Dedifferentiated amniotic fluid mesenchymal stem cell (primary cell): ENCODE results near the gene PTTG2.

ENCODE experiments used
- DNase-seq: peaks from one replicate; pipeline ENCODE4 v3.0.0-alpha.2; 2016; ENCODE audit errors: extremely low spot score

Gene PTTG2

DNA sequence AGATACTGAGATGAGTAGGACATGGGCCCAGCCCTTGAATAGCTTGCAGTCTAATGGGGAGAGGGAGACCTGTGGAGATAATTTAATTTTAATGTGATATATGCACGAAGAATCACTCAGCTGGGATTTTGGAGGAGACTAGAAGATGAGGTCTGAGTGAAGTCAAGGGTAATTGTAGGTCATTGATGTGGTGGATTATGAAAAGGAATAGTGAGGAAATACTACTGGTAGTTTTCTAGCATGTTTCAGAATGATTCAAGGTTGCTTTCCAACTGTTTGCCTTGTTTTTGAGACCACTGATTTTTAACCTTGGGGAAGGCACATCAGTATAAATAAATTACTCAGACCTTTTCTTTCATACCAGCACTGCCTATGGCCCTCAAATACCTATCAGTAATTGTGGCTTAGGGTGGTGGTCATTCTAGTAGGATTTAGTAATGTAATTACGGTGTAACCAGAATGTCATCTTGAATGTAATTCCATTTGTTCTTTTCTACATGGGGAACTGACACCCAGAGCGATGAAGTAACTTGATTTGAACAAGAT is 25.6 kb downstream of the PTTG2 start:
- DNase-seq: no peak

DNA sequence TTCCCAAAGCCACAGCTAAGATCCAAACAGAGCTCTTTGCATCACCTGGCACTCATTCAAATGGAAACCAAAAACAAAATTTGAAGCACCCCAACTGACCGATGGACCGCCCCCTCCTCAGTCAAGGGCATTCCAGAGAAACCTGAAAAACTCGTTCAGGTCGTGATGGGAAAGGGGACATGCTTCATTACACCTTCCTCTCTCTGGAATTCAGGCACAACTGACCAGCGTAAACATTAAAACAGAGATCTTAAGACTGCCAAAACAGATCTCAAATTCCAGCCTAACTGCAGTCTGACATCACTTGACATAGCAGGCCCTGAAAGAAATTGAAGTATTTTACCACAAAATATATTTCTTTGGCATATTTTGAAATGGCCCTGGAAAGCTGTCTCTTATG is 28.5 kb downstream of the PTTG2 start:
- no peak for DNase-seq

DNA sequence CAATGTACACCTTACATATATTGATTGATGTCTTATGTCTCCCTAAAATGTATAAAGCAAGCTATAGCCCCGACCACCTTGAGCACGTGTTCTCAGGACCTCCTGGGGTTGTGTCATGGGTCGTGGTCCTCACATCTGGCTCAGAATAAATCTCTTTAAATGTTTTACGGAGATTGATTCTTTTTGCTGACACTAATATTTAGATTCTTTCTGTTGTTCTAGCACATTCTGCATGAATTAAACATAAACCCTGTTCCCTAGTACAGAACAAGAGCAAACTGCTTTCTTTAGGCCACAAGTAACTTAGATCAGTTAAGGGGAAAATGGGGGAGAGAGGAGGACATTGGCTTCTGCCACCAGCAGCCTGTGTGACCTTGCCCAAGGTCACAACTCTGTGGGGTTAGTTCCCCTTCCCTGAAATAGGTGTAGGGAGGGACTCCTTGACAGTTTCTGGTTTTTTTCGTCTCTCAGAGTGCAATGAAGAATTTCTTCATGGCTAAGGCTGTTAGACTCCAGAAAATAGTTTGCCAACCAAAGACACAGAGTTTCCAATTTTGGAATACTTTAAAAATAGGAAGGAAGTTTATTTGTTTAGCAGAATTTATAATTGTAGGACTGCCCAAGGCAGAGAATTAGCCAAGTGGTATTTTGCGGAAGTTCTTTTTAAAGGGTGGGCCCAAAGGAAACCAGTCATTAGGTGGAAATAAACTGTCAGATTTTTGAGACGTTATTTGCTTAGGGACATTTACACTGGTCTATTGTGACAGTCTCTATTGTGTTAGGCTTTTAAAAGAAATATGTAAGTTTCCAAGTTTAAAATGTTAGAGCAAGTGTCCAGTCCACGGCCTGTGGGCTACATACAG is 29.4 kb downstream of the PTTG2 start:
- DNase-seq: no peak

DNA sequence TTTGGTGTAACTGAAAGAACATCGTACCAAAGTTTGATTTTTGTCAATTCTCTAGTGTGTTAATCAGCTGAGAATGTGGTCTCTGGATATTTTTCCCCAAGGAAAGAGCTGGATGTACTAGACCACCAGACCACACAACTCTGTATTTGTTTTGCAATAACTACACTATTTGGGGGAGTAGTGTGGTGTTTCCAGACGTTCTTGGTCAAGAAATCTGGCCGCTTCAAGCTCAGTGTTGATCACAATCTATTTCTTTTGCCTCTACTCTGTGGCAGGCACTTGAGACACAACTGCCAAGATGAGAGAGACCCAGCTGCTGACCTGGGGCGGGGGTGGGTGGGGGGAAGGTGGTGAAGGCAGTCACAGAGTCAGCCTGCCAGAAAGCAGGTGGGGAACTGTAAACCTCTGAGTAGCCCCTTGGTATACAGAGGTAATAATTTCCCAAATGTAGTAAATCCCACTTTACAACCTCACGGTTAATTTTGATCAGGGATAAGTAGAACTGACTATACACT is 30.6 kb downstream of the PTTG2 start:
- DNase-seq: no peak

DNA sequence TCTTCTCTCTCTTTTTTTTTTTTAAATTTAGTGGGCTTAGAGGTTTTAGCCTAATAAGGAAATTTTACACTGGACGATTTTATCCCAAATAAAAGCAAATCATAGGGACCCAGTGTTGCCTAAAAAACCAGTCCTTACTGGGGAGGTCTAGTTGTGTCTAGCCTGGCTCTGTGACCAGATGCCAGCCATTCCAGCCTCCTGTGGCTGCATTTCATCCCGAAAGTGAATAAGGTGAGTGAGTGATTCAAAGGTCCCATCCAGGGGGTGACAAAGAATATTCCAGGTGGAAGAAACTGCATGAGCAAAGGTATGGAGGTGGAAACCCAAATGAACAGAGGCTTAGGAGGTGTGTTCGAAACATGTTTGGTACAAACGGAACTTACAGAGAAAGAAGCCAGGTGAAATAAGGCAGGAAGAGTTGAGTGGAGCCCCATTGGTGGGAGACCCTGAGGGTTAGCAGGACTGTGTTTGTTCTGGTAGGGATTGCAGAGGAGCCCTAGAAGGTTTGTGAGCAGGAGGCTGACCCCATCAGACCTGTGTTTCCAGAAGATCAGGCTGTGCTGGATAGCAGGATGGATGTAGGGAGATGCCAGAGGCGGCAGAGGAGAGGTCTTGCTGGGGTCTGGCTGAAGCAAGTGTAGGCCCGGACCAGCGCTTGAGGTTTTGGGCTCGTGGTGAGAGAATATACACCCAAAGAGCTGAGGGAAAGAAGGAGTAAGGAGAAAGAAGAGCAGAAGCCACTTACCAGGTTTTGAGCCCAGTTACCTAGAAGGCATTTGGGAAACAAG is 31.6 kb downstream of the PTTG2 start:
- no peak for DNase-seq

DNA sequence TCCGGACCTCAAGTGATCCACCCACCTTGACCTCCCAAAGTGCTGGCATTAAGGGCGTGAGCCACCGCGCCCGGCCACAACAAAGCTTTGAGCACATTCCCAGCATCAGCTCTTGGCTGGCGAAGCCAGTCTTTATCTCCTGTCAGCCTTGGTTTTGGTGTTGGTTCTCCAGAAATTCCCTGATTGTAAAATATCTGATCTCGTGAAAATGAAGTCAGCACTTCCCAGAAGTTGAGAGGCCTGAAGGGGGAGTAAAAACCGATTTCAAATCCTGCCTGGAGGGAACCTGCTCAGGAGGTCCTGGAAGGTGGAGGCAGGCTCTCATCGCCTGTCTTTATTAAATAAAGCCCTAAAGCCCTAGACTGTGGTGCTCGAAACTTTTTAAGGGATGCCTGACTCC is 33.6 kb downstream of the PTTG2 start:
- DNase-seq: no peak

DNA sequence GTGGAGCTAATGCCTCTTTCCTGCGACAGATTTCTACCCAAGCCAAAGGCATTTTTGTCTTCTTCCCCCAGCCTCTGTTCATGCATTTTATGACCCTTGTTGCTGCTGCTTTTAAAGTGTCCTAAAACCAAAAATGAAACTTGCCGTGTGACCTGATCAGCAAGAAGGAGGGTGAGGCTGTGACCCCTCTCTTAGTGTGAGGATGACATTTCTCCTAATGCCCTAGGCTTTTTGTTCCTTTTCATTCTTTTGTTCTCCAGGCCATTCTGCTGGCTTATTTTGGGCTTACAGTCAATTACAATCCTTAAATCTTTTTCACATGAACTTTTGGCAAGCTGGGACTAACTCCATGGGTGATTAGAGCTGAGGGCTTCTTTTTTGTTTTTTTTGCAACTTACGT is 34.4 kb downstream of the PTTG2 start:
- DNase-seq: no peak

DNA sequence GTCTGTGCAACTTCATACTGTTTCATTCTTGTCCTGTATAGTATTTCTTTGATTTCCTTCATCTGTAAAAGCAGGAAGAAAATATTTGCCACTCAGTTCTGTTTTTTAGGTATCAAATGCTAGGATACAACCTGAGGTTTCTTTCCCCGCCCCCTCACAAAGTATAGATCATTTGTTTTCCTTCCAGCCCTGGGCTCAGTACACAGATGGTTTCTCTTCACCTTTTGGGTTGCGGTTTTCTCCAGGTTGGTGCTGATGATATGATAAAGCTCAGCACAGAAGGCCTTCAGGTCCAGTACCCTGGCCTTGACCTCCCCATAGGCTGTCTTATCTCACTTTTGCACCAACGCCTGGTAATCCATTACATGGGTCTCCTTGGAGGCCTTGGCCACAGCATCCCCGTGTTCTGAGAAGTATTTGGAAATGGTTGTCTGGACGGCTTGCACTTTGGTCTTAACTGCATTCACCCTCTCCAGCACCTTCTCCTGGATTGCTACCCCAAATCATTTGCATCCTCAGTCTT is 35.2 kb downstream of the PTTG2 start:
- no peak for DNase-seq

DNA sequence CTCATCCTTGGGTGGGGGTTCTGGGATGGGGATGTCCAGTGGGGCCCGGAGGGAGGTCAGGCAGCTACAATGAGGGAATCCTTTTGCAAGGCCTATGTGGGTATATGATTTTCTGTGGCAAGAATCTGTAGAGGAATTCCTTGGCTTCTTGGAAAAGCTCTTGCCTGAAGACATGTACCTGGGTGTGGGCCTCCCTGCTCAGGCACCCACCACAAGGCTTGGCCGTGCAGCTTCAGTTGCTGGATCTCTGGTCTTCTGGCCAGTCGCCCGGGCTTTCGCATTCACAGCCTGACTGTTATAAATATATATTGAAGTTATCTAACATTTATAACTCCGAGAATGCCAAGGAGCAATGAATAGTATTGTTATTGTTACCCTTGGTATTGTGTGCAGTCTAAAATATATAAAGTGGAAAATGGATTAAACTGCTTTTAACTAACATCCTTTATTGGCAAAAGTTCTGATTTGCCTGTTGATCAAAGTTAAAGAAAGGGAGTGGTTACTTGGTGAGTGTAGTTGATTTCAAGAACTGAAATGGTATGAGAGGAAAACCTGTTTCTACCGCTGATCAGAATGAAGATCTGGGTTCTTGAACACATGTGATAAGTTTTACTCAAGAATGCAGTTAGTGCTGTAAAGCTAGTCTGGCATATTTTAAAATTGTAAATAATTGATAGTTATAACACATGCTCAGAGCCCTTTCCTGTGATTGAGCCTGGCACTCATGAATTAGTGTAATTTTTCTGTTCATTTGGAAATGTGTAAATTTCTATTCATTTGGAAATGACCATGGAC is 36.0 kb downstream of the PTTG2 start:
- DNase-seq: no peak

DNA sequence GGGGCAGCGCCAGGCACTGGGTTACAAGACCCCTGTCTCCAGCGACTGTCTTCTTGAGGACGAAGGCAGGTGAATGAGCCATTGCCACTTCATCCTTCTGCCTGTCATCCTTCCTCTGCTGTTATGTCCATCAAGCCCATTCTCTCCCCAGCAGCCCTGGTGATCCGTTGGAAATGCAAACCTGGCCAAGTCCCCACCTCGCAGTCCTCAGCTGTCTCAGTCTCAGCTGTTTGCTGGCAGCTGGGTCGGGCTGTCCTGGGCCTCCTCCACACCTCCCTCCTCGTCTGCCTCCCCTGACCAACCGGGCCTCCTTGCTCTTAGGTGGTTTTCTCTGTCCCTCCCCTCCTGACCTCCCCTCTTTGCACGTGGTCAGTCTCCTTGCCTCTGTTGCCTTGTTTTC is 38.0 kb downstream of the PTTG2 start:
- DNase-seq: no peak

DNA sequence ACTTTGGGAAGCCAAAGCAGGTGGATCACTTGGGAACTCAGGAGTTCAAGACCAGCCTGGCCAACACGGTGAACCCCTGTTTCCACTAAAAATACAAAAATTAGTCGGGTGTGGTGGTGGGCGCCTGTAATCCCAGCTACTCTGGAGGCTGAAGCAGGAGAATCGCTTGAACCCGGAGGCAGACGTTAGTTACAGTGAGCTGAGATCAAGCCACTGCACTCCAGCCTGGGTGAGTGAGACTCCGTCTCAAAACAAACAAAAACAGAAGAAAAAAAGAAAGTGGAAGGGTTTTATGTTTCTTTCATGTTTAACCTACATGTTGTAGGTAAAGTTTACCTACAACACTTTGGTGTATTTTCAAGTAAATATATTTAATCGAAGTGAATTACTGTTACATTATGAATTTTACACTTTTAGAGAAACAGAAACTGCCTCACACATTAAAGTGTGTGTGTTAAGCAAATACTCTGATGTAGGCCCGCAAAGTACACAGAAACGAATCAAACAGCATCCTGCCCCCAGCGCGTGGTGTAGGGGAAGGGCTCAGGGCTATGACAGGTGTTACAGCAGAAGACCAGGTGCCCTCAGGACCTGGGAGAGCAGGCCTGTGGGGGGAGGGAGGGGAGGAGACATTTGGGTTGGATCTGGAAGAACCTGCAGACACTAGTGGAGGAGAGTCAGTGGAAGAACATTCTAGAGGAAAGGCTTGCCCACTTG is 39.0 kb downstream of the PTTG2 start:
- DNase-seq: no peak

DNA sequence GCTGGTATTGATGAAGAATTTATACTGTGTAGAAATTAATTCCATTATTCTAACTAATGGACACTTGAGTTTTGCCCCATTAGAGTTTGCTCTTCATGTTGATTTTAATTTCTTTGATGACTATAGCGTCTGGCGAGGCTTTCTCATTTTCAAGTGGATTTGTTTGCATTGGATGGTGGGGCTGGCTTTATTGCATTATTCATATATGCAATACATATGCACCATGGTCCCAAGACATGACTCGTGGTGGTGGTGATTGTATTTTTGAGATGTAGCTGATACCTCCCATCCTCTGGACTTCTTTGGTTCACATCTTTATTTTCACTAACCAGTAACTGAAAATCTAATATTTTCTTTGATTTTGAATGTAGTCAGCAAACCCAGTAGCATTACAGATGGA is 39.8 kb downstream of the PTTG2 start:
- DNase-seq: no peak

DNA sequence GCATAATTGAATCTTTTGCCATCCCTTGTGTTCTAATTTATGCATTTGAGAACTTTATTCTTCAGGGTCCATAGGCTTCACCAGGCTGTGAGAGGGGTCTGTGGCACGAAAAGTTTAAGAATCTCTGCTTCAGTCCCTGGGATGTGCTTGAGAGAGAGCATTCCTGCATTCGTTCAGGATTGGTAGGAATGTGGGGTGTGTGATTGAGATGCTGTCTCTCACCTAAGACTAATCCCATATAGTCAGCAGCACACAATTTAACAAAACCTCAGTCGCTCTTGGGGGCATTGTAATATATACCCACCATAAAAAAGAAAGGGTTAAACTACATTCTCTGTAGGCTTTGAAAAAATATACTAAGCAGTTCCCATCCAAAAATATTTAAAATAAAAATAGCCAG is 41.7 kb downstream of the PTTG2 start:
- DNase-seq: no peak

DNA sequence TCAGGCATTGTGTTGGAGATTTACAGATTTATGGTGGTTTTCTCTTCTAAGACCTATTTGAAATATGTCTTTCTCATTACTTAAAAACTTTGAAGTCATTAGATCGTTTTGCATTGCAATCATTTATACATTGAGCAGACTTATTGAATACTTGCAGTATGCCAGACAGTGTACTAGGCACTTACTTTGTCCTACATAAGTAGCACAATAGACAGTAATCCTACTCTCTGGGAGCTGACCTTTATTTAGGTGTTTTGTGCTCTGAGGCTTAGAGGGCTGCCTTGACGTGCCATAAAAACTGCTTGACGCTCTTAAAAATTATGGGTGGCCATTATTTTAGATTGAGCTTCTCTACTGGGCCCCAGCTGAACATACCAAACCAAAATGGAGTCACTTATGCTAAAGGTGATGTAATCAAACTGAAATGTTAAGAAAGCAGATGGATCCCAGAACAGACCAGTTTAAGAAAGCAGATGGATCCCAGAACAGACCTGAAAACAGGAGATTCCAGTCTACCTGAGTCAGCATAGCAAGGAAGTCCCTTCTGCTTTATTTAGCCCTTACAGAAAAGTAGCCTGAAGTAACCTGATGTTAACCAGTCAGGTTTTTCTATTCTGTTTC is 42.4 kb downstream of the PTTG2 start:
- no peak for DNase-seq

DNA sequence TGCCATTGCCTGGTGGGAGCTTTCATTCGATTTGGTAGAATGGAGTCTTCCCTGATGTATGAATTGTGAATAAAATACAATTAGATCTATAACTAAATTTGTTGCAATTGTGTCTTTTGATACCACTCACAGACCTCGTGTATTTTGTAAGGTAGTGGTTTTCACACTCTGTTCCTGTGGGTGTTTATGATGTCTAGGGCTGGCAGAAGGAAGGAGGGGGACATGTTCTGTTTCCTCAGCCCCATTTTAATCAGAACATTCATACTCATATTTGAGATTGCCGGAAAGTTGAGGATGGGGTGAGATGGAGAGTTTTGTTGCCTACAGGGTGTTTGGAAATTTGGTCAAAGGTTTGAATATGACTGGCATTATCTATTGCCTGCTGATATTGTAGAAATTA is 42.9 kb downstream of the PTTG2 start:
- DNase-seq: no peak

DNA sequence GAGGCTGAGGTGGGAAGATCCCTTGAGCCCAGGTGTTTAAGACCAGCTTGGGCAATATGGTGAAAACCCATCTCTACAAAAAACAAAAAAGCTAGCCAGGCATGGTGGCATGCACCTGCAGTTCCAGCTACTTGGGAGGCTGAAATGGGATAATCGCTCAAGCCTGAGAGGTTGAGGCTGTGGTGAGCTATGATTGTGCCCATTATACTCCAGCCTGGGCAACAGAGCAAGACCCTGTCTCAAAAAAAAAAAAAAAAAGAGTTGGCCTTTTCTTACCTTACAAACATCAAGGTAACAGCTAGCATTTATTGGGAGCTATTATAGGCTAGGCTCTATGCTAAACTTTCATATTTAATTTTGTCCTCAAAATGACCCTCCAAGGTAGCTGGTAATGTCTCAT is 43.4 kb downstream of the PTTG2 start:
- no peak for DNase-seq

DNA sequence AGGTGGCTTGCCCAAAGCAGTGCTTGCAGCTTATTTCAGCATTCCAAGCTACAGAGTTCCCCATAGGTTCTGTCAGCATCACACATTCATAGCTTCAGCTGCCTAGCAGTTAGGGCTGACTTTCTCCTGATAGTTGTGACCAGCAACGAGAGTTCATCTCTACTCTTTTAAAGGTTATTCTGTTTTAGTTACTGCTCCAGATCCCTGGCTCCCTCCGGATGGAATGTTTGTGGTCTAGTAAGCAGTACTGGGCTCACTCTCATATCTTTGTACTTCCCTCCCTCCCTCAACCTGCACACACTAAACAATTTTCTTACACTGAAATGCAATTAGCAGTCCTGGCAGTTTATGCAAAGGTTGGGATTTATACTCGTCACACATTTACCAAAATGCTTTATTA is 43.9 kb downstream of the PTTG2 start:
- DNase-seq: no peak

DNA sequence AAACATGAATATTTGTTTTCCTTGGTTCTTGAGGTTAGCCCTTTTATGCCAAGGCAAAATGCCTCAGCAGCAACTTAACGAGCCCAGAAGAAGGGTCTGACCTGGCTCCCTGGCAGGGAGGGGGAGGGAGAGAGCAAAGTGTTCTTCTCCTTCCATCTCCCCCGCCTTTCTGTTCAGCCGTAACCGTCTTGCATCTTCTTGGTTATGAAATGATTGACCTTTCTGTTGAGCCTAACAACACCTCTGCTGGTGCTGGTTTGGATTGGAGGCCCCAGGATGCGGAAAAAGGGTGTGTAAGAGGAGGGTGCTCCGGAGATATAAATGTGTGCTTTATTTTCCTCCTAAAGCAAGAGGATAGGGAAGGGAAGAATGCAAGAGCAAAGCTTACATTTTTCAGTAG is 44.7 kb downstream of the PTTG2 start:
- DNase-seq: no peak

DNA sequence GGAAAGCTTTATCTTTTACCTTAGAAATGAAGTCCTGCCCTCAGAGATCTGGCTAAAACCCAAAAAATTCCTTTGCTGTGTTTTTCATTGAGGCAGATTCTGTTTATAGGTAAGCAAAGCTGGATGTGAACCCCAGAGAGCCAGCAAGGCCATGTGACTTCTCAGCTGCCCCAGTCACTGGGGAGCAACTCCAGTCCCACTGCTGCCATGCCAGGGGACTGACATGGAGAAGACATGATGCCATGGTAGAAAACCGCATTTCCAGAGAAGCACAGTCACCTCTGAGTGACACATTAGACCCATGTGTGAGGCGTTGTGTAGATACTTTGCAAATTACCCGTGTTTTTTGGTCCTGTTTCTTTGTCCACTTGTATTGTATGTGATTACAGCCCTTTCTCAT is 45.4 kb downstream of the PTTG2 start:
- no peak for DNase-seq

DNA sequence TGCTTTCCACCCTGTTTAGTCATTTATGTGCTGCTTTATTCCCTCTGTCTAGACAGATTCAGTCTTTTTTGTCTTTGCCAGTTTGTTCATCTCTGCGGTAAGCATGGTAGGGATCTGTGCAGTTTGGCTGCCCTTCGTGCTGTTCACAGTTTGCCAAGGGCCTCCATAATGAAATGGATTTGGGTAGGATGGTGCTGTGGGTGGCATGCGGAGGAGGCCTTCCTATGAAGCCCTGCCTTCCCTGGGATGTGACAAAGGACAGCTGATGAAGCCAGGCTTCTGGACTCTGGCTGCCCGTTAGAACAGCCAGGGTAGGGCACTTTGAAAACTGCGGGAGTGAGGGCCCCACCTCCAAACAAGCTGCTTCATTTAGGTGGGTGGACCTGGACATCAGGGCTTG is 47.4 kb downstream of the PTTG2 start:
- DNase-seq: no peak
